ENCODE results near the gene RILPL1.
"Not testable (repeated sequence)": the region's sequence is repeated elsewhere in the genome, so short reads cannot be mapped to it uniquely, and the experiment has no call there.

The RILPL1 gene

GRCh38 chr12:123528858-123529257, 4.7 kb downstream of the RILPL1 start:
- DNase-seq: no peak

- no peak for DNase-seq
These were observed 6.9 kb downstream of the RILPL1 start for GRCh38 chr12:123526542-123527080.

- no peak for DNase-seq
These were observed 9.1 kb downstream of the RILPL1 start for GRCh38 chr12:123524378-123524777.

- no peak for DNase-seq
These were observed 10.0 kb downstream of the RILPL1 start for GRCh38 chr12:123523518-123523917.

- no peak for DNase-seq
These were observed 11.4 kb downstream of the RILPL1 start for GRCh38 chr12:123522164-123522563.

- DNase-seq: no peak
These were observed 12.7 kb downstream of the RILPL1 start for GRCh38 chr12:123520567-123521474.

- DNase-seq: no peak
These were observed 14.1 kb downstream of the RILPL1 start for GRCh38 chr12:123519141-123520001.

- DNase-seq: no peak
These were observed 17.2 kb downstream of the RILPL1 start for GRCh38 chr12:123516216-123516780.

- DNase-seq: not testable (repeated sequence)
These were observed 18.8 kb downstream of the RILPL1 start for GRCh38 chr12:123514582-123515221.

- no peak for DNase-seq
These were observed 19.7 kb downstream of the RILPL1 start for GRCh38 chr12:123513805-123514204.

GRCh38 chr12:123512838-123513665, 20.5 kb downstream of the RILPL1 start:
- no peak for DNase-seq

- DNase-seq: no peak
These were observed 26.7 kb downstream of the RILPL1 start for GRCh38 chr12:123506843-123507236.

GRCh38 chr12:123506059-123506842, 27.3 kb downstream of the RILPL1 start:
- DNase-seq: no peak

- no peak for DNase-seq
These were observed 31.3 kb downstream of the RILPL1 start for GRCh38 chr12:123502163-123502704.

GRCh38 chr12:123499332-123499731, 34.2 kb downstream of the RILPL1 start:
- DNase-seq: no peak

GRCh38 chr12:123498126-123498825, 35.2 kb downstream of the RILPL1 start:
- no peak for DNase-seq

- DNase-seq: no peak
These were observed 36.5 kb downstream of the RILPL1 start for GRCh38 chr12:123497065-123497464.

- no peak for DNase-seq
These were observed 39.2 kb downstream of the RILPL1 start for GRCh38 chr12:123494124-123494851.

Data from NCI-H1436 treated with DMSO at 0.1 percent for 48 hours (cell line).